Measurements from ENCODE around the gene ALG11. TPM values are rescaled to one million over a fixed set of nuclear protein-coding genes. Genes with fewer than 3 reads are reported as not detected.

ALG11 gene
- total and polyA plus RNA-seq, 2 donors (not counting 1 experiment from before 2014, with no cell fraction given) = 3.2 to 38.8 TPM

DNA sequence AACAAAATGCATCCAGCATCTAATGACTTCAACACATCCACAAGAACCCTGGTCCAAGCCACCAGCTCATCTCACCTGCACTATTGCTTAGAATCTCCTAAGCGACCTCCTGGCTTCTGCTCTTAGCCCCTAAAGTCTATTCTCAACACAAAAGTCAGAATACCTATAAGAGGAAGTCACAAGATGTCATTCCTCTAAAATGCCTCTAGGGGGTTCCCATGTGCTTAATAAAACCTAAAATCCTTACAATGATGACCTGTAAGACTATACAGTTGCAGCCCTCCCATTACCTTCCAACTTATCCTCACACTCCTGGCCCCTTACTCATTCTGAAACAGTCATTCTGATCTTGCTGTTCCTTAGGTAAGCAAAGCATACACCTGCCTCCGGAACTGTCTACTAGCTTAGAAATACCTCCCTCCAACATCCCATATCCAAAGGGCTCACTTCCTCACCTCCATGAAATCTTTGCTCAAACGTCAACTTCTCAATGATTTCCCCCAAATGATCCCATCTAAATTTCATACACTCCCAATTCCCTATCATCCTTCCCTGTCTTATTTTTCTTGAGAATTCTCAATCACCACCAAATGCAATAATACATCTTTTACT is 11.0 kb upstream of the ALG11 start:
- no peaks in the 10 kb centered on the region for H4K20me1 ChIP-seq (ENCODE audit: control insufficient read depth, insufficient read depth, low read length, poor library complexity, severe bottlenecking)
- H3K4me1 ChIP-seq (ENCODE audit: control insufficient read depth in 2 of 2, insufficient read depth in 2 of 2, low read length in 2 of 2) = no peaks in the 10 kb centered on the region
- Mint-ChIP-seq H3K4me3 (no peak overlapping the region), H3K27ac (no peak overlapping the region), H3K9me3 (ENCODE audit: insufficient read depth) (no peaks in the 10 kb centered on the region), H3K27me3 (peaks cover 34% of the 10 kb centered on the region), H3K4me1 (no peaks in the 10 kb centered on the region)
- DNase-seq = peak; percentile 55
- TF ChIP-seq, protein P1, sequence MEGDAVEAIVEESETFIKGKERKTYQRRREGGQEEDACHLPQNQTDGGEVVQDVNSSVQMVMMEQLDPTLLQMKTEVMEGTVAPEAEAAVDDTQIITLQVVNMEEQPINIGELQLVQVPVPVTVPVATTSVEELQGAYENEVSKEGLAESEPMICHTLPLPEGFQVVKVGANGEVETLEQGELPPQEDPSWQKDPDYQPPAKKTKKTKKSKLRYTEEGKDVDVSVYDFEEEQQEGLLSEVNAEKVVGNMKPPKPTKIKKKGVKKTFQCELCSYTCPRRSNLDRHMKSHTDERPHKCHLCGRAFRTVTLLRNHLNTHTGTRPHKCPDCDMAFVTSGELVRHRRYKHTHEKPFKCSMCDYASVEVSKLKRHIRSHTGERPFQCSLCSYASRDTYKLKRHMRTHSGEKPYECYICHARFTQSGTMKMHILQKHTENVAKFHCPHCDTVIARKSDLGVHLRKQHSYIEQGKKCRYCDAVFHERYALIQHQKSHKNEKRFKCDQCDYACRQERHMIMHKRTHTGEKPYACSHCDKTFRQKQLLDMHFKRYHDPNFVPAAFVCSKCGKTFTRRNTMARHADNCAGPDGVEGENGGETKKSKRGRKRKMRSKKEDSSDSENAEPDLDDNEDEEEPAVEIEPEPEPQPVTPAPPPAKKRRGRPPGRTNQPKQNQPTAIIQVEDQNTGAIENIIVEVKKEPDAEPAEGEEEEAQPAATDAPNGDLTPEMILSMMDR (IDR thresholded peaks at IDR 0.05) = peak; percentile 90
- no peak for TF ChIP-seq EZH2 (IDR thresholded peaks at IDR 0.05; ENCODE audit: borderline replicate concordance, insufficient read depth, low read depth, low read length, poor library complexity, severe bottlenecking)
- WGBS (ENCODE audit: insufficient coverage) = 58% methylated on average over 3 of the region's 3 CpGs
- ATAC-seq (ENCODE audit: low read depth) = peak; percentile 85
- no peak overlapping the region for H3K4me3 ChIP-seq (ENCODE audit: control extremely low read depth in 1 of 5, extremely low read depth in 1 of 5, insufficient read depth in 1 of 5, low read depth in 2 of 5, low read length in 4 of 5)
- CTCF ChIA-PET = interaction anchor here (0.7 to 3.1 kb wide), 4 partner anchors 11 to 449 kb away, joined by 3 to 9 read pairs (median 6); partner anchors contain the start of gene ALG11
- H3K79me2 ChIP-seq (ENCODE audit: control insufficient read depth, insufficient read depth, low read length) = no peaks in the 10 kb centered on the region
- H3K9ac ChIP-seq (ENCODE audit: low read length) = no peak overlapping the region
- H3K36me3 ChIP-seq (replicated peaks in 1 of 2; ENCODE audit: control extremely low read depth in 1 of 2, control insufficient read depth in 1 of 2, extremely low read depth in 1 of 2, insufficient read depth in 2 of 2, low read length in 1 of 2) = no peaks in the 10 kb centered on the region
- no peak overlapping the region for H2AFZ ChIP-seq (ENCODE audit: insufficient read depth, low read depth, low read length, poor library complexity, severe bottlenecking)
- peaks cover 0 to 16% (median 2%) of the 10 kb centered on the region in 4 experiments for H3K27me3 ChIP-seq (replicated peaks in 1 of 4; ENCODE audit: control extremely low read depth in 1 of 4, control insufficient read depth in 3 of 4, insufficient read depth in 4 of 4, low read length in 3 of 4)
- no peak overlapping the region for H3K4me2 ChIP-seq (replicated peaks; ENCODE audit: low read depth, low read length, poor library complexity, severe bottlenecking)
- POLR2A ChIA-PET = no interaction called here
- intact Hi-C loops (cut with micrococcal nuclease) = loop anchor here (1.0 kb wide), 4 partner anchors 11 to 449 kb away; partner anchors contain the start of genes ALG11 and VPS36
- no peak overlapping the region for H3K27ac ChIP-seq (ENCODE audit: low read length in 2 of 2)
- no peaks in the 10 kb centered on the region for H3K9me3 ChIP-seq (ENCODE audit: control extremely low read depth in 1 of 3, control insufficient read depth in 2 of 3, insufficient read depth in 1 of 3, low read length in 2 of 3)

DNA sequence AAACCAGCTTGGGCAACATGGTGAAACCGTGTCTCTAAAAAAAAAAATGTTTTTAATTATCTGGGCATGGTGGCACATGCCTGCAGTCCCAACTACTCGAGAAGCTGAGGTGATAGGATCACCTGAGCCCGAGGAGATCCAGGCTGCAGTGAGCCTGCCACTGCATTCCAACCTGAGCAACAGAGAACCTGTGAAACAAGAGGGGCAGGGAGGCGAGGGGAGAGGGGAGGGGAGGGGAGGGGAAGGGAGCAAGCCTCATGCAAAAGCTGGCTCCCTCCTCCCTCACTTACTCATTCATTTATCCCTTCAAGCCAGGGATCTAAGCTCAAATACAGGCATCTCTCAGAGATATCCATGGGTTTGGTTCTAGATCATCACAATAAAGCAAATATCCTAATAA is 9.8 kb upstream of the ALG11 start:
- ATAC-seq (ENCODE audit: low read depth) = no peak
- Histone ChIP-seq H4K20me1 (ENCODE audit: control insufficient read depth, insufficient read depth, low read length, poor library complexity, severe bottlenecking) (no peaks in the 10 kb centered on the region), H2AFZ (ENCODE audit: insufficient read depth, low read depth, low read length, poor library complexity, severe bottlenecking) (no peak overlapping the region), H3K27ac (ENCODE audit: low read length in 2 of 2) (no peak overlapping the region), H3K4me3 (ENCODE audit: control extremely low read depth in 1 of 5, extremely low read depth in 1 of 5, insufficient read depth in 1 of 5, low read depth in 2 of 5, low read length in 4 of 5) (no peak overlapping the region), H3K9ac (ENCODE audit: low read length) (no peak overlapping the region), H3K79me2 (ENCODE audit: control insufficient read depth, insufficient read depth, low read length) (no peaks in the 10 kb centered on the region), H3K9me3 (ENCODE audit: control extremely low read depth in 1 of 3, control insufficient read depth in 2 of 3, insufficient read depth in 1 of 3, low read length in 2 of 3) (no peaks in the 10 kb centered on the region), H3K4me1 (ENCODE audit: control insufficient read depth in 2 of 2, insufficient read depth in 2 of 2, low read length in 2 of 2) (no peaks in the 10 kb centered on the region), H3K4me2 (replicated peaks; ENCODE audit: low read depth, low read length, poor library complexity, severe bottlenecking) (no peak overlapping the region), H3K27me3 (replicated peaks in 1 of 4; ENCODE audit: control extremely low read depth in 1 of 4, control insufficient read depth in 3 of 4, insufficient read depth in 4 of 4, low read length in 3 of 4) (peaks cover 0 to 13% (median 2%) of the 10 kb centered on the region in 4 experiments), H3K36me3 (replicated peaks in 1 of 2; ENCODE audit: control extremely low read depth in 1 of 2, control insufficient read depth in 1 of 2, extremely low read depth in 1 of 2, insufficient read depth in 2 of 2, low read length in 1 of 2) (no peaks in the 10 kb centered on the region)
- H3K9me3 Mint-ChIP-seq (ENCODE audit: insufficient read depth) = no peaks in the 10 kb centered on the region
- peaks cover 32% of the 10 kb centered on the region for H3K27me3 Mint-ChIP-seq
- no peaks in the 10 kb centered on the region for H3K4me1 Mint-ChIP-seq
- 69% methylated on average over 2 of the region's 4 CpGs for WGBS (ENCODE audit: insufficient coverage)
- intact Hi-C loops (cut with micrococcal nuclease) = no loop called here
- no peak for TF ChIP-seq EZH2 (IDR thresholded peaks at IDR 0.05; ENCODE audit: borderline replicate concordance, insufficient read depth, low read depth, low read length, poor library complexity, severe bottlenecking)
- TF ChIP-seq, protein P1 (IDR thresholded peaks at IDR 0.05) = no peak
- H3K4me3 Mint-ChIP-seq = no peak overlapping the region
- ChIA-PET CTCF (interaction anchor here (0.8 to 3.1 kb wide), 5 partner anchors 9 to 234 kb away, joined by 3 to 9 read pairs (median 4); partner anchors contain the start of gene ALG11), POLR2A (no interaction called here)
- no peak for DNase-seq
- H3K27ac Mint-ChIP-seq = no peak overlapping the region
